A673 (cell line): ENCODE measurements around the gene PAK1.

Experiments used
- CTCF ChIP-seq: fragments of 300-800, 200-600 bp; sonication (generic); conservative IDR thresholded peaks from 2 replicates; pipeline ENCODE4 v1.5.1; 2017; ENCODE audit warnings: low read depth, mild to moderate bottlenecking, antibody characterized with exemption, low read length, moderate library complexity, mixed read lengths
- EZH2 ChIP-seq: fragments of 200-600 bp; sonication (generic); IDR thresholded peaks from 2 replicates; pipeline ENCODE4 v1.6.1; 2017; ENCODE audit warnings: borderline replicate concordance, low read depth, mild to moderate bottlenecking, mixed read lengths, antibody characterized with exemption, low read length; ENCODE audit not compliant: poor library complexity, severe bottlenecking

GRCh38 chr11:77287136-77287535 lies 186.8 kb downstream of the PAK1 start:
- no peak for TF ChIP-seq CTCF
- TF ChIP-seq EZH2, result no peak
